Keratinocyte (primary cell): ENCODE data around the gene IMPDH2.

Experiments
- EZH2 ChIP-seq: IDR thresholded peaks from one replicate; pipeline ENCODE4 v1.6.1; 2012; ENCODE audit warnings: inconsistent platforms, mild to moderate bottlenecking, low read length, moderate library complexity
- TF ChIP-seq, protein P1 (sequence below), 3 experiments: IDR thresholded peaks in 1 of 3; conservative IDR thresholded peaks in 1 of 3; optimal IDR thresholded peaks in 1 of 3; 2 replicates in 2 of 3; 3 replicates in 1 of 3; pipeline versions ENCODE3 to v1.5.1; 2011; ENCODE audit warnings: low read length in 3 of 3, mild to moderate bottlenecking in 3 of 3, moderate library complexity in 2 of 3, control low read depth in 1 of 3, inconsistent platforms in 1 of 3; ENCODE audit not compliant: insufficient read depth in 2 of 3; ENCODE audit errors: extremely low read depth in 1 of 3

DNA sequence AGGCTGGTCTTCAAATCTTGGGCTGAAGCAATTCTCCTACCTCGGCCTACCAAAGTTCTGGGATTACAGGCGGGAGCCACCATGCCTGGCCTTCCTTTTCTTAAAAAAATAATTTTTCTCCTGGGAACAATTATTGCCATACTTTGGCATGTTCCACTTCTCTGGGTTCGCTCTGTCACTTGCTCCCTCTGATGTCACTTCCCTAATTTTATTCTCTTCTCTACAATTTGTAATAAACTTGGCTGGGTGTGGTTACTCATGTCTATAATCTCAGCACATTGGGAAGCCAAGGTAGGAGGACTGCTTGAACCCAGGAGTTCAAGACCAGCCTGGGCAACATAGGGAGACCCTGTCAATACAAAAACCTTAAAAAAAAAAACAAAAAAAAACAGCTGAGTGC is 6.1 kb upstream of the IMPDH2 start:
- TF ChIP-seq, protein P1, sequence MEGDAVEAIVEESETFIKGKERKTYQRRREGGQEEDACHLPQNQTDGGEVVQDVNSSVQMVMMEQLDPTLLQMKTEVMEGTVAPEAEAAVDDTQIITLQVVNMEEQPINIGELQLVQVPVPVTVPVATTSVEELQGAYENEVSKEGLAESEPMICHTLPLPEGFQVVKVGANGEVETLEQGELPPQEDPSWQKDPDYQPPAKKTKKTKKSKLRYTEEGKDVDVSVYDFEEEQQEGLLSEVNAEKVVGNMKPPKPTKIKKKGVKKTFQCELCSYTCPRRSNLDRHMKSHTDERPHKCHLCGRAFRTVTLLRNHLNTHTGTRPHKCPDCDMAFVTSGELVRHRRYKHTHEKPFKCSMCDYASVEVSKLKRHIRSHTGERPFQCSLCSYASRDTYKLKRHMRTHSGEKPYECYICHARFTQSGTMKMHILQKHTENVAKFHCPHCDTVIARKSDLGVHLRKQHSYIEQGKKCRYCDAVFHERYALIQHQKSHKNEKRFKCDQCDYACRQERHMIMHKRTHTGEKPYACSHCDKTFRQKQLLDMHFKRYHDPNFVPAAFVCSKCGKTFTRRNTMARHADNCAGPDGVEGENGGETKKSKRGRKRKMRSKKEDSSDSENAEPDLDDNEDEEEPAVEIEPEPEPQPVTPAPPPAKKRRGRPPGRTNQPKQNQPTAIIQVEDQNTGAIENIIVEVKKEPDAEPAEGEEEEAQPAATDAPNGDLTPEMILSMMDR (optimal IDR thresholded peaks at IDR 0.05 in 1 of 3, IDR thresholded peaks at IDR 0.05 in 1 of 3, conservative IDR thresholded peaks at IDR 0.05 in 1 of 3; ENCODE audit: extremely low read depth in 1 of 3, insufficient read depth in 2 of 3, low read length in 3 of 3) = no peak
- TF ChIP-seq EZH2 = no peak
